Measurements from ENCODE around the gene PEA15.

PEA15 gene

DNA sequence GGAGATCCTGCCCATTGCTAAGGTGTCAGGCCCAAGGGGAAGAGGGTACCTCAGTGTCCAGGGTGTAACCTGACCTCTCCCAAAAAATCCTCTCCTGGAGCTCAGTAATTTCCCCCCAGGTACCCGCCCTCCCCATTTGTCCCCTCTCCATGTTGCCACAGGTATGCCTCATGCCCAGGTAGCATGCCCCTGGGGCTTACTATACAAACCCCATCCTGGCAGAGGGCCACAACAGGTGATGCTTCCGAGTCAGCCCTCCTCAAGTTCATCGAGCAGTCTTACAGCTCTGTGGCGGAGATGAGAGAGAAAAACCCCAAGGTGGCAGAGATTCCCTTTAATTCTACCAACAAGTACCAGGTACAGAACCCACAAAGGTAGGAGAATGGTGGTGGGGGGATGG is 38.1 kb upstream of the PEA15 start:
- no peak for FAIRE-seq
- DNase-seq (ENCODE audit: insufficient read length): no peak
- TF ChIP-seq POLR2AphosphoS5 (IDR thresholded peaks at IDR 0.05; ENCODE audit: low read depth, low read length): no peak
- no peak for TF ChIP-seq TAF1 (IDR thresholded peaks at IDR 0.05; ENCODE audit: borderline replicate concordance, low read depth, low read length)

DNA sequence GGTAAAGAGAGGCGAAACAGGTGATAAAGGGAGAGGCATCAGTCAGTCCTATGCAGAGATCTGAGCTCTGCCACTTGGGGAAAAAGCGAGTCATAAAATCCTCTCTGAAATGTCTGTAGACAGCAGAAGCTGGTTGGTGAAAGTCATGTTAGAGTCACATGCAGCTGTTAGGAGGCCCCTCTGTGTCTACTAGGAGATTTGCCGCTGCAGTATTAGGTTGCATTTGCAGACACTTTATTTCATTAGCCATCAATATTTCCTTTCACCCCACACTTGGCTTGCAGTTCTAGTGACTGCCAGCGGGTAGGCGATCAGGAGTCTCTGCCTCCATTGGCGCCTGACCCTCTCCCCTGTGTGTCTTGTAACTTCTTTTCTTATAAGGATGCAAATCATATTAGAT is 37.6 kb upstream of the PEA15 start:
- no peak for TF ChIP-seq TAF1 (IDR thresholded peaks at IDR 0.05; ENCODE audit: borderline replicate concordance, low read depth, low read length)
- TF ChIP-seq POLR2A (IDR thresholded peaks at IDR 0.05; ENCODE audit: low read depth, low read length): no peak
- DNase-seq (ENCODE audit: insufficient read length) (no peak), FAIRE-seq (no peak)

DNA sequence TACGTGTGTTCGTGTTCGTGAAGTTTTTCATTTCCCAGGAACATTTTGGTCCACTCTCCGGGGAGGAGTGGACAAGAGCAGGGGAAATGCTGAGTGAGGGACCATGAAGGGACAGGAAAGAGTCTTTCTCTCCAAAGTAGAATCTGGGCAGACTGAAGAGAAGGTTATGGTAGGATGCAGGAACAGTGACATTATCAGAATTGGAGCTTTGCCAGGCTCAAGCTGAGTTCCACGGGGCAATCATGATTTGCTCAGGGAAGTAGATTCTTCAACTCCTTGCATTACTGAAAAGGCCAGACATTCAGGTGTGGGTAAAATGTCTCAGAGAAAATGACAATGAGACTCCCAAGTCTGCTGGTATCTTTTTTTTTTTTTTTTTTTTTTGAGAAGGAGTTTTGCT is 37.2 kb upstream of the PEA15 start:
- FAIRE-seq: no peak
- DNase-seq (ENCODE audit: insufficient read length): no peak
- no peak for TF ChIP-seq POLR2AphosphoS5 (IDR thresholded peaks at IDR 0.05; ENCODE audit: low read depth, low read length)
- no peak for TF ChIP-seq POLR2A (IDR thresholded peaks at IDR 0.05; ENCODE audit: low read depth, low read length)
- no peak for TF ChIP-seq TAF1 (IDR thresholded peaks at IDR 0.05; ENCODE audit: borderline replicate concordance, low read depth, low read length)

DNA sequence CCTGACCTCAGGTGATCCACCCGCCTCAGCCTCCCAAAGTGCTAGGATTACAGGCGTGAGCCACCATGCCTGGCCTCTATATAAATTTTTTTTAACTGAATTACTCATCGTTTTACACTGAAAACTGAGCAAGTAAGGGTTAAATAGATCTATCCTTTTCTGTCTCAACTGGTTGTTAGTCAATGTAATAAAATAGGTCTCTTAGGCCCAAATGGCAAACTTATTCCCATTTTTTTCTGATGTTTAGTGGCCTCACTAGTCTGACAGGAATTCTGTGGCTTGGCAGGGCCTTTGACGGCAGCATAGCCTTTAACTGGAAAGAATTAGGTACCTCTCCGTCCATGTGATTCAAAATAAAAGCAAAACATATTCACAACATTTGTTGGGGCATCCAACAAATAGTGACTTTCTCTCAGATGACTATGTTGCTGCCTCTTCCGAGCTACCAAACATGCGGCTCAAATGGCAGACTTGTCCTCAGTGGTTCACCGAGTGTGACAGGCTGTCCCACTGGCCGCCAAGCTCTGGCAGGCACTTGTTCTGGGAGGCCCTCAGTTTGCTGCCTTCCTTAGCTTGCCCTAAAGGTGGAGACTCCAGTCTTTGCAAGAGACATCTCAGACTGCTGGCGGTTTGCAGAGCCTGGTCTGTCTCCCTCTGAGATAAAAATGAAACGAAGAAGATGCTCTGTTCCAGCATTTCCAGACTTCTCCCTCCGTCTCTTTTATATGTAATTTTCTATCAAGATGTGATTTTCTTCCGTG is 36.4 kb upstream of the PEA15 start:
- DNase-seq (ENCODE audit: insufficient read length) (no peak), FAIRE-seq (no peak)
- no peak for TF ChIP-seq POLR2A (IDR thresholded peaks at IDR 0.05; ENCODE audit: low read depth, low read length)
- TF ChIP-seq POLR2AphosphoS5 (IDR thresholded peaks at IDR 0.05; ENCODE audit: low read depth, low read length): no peak
- no peak for TF ChIP-seq TAF1 (IDR thresholded peaks at IDR 0.05; ENCODE audit: borderline replicate concordance, low read depth, low read length)

DNA sequence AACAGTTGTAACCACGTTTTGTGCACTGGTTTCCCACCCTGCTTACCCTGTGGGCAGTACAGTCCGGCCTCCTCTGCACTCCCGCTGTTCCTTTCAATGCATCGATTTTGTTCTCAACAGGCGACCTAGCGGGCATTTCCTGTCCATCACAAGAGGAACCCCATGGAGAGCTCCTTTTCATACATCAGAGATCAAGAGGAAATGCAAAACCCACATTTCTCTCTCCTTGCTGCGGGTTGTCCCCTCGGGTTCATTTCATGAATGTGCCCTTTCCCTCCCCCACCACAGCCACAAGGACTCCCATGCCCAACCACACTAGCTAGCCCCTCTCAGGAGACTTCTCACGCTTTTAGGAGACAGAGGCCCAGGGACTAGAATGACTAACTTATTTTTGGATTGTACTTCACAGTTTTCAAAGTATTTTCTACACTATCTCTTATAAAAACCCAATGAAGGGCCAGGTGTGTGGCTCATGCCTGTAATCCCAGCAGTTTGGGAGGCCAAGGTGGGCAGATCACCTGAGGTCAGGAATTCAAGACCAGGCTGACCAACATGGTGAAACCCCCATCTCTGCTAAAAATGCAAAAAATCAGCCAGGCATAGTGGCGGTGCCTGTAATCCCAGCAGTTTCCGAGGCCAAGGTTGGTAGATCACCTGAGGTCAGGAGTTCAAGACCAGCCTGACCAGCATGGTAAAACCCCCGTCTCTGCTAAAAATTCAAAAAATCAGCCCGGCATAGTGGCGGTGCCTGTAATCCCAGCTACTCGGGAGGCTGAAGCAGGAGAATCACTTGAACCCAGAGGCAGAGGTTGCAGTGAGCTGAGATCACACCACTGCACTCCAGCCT is 35.4 kb upstream of the PEA15 start:
- no peak for TF ChIP-seq POLR2AphosphoS5 (IDR thresholded peaks at IDR 0.05; ENCODE audit: low read depth, low read length)
- no peak for TF ChIP-seq TAF1 (IDR thresholded peaks at IDR 0.05; ENCODE audit: borderline replicate concordance, low read depth, low read length)
- no peak for TF ChIP-seq POLR2A (IDR thresholded peaks at IDR 0.05; ENCODE audit: low read depth, low read length)
- FAIRE-seq (no peak), DNase-seq (ENCODE audit: insufficient read length) (no peak)

DNA sequence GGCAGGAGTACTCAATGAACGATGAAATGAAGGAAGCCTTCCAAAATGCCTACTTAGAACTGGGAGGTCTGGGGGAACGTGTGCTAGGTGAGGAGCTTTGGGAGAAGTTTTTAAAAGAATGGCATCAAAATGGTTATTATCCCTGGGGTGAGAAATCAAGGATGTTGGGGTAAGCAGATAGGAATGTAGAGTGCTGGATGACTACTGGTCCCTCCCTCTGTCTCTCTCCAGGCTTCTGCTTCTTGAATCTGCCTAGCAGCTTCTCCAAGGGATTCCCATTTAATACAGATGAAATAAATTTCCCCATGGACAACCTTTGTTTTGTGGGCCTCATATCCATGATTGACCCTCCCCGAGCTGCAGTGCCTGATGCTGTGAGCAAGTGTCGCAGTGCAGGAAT is 33.8 kb upstream of the PEA15 start:
- TF ChIP-seq TAF1 (IDR thresholded peaks at IDR 0.05; ENCODE audit: borderline replicate concordance, low read depth, low read length) (no peak), POLR2AphosphoS5 (IDR thresholded peaks at IDR 0.05; ENCODE audit: low read depth, low read length) (no peak), POLR2A (IDR thresholded peaks at IDR 0.05; ENCODE audit: low read depth, low read length) (no peak)
- FAIRE-seq: no peak

DNA sequence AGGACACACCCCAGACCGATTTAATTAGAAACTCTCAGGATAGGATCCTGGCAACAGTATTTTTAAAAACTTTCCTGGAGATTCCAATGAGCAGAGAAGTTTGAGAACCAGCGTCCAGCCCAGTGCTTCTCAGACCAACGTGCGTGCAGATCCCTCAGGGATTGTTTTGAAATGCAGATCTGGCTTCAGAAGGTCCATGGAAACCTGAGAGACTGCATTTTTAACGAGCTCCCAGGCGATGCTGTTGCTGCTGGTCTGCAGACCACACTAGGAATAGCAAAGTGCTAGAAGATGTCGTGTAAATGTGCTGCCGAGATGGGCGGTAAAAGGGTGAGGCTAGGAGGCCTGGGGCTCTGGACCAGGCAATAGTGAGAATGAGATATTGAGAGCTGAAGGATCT is 33.2 kb upstream of the PEA15 start:
- TF ChIP-seq POLR2A (IDR thresholded peaks at IDR 0.05; ENCODE audit: low read depth, low read length) (no peak), POLR2AphosphoS5 (IDR thresholded peaks at IDR 0.05; ENCODE audit: low read depth, low read length) (no peak), TAF1 (IDR thresholded peaks at IDR 0.05; ENCODE audit: borderline replicate concordance, low read depth, low read length) (no peak)
- no peak for DNase-seq (ENCODE audit: insufficient read length)

More for the DNA sequence above, 33.8 kb upstream of the PEA15 start:
- DNase-seq (ENCODE audit: insufficient read length): no peak

DNA sequence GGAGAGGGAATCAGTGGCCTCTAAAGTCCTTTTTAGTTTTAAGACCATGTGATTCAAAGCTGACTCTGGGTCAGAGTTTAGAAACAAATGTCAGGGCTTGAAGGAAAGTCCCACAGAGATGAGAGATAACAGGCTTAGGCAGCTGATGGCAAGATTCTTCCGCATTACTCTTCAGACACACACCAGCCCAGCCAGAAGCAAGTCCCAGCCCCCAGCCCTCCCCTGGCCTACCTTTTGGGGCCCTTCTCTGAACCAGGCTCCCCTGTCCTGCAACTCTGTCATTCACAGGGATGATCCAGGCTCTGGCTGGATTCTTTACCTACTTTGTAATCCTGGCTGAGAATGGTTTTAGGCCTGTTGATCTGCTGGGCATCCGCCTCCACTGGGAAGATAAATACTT is 28.0 kb upstream of the PEA15 start:
- DNase-seq (ENCODE audit: insufficient read length): no peak
- FAIRE-seq: no peak
- TF ChIP-seq POLR2AphosphoS5 (IDR thresholded peaks at IDR 0.05; ENCODE audit: low read depth, low read length): no peak
- TF ChIP-seq TAF1 (IDR thresholded peaks at IDR 0.05; ENCODE audit: borderline replicate concordance, low read depth, low read length): no peak

More for the DNA sequence above, 33.2 kb upstream of the PEA15 start:
- FAIRE-seq: no peak

DNA sequence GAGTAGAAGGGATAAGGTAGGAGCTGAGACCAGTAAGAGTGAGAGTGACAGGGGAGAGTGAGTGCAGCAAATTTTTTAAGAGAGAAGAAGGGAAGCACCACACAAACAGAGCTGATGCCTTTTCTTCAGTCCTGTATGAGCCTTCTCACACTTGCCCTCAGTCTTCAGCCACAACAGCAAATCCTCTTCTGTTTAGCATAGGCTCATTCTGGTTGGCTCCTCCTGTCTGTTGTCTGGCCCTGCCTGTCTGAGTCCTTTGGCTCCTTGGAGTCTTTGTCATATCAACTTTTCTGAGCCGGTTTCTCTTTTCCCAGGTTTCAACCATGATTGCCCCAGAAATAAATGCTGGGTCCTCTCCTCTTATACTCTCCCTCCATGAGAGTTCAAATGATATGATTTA is 27.5 kb upstream of the PEA15 start:
- no peak for FAIRE-seq
- TF ChIP-seq TAF1 (IDR thresholded peaks at IDR 0.05; ENCODE audit: borderline replicate concordance, low read depth, low read length): no peak
- TF ChIP-seq POLR2AphosphoS5 (IDR thresholded peaks at IDR 0.05; ENCODE audit: low read depth, low read length): no peak
- no peak for TF ChIP-seq POLR2A (IDR thresholded peaks at IDR 0.05; ENCODE audit: low read depth, low read length)
- no peak for DNase-seq (ENCODE audit: insufficient read length)

DNA sequence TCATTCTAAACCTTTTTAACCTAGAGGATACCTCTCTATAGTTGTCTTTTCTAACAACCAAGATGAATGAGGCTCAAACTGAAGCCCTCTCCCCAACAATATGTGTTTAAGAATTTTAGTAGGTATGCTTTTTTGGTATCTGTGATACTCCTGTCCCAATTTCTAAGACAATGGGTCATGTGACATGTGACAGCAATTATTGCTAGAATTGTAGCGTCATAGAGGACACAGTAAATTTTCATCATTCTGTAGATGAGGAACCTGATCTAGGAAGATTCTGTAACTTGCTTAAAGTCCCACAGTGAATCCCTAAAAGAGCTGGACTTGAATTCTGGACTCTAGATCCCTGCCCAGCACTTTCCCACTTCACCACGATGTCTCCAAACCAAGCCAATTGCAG is 26.5 kb upstream of the PEA15 start:
- no peak for DNase-seq (ENCODE audit: insufficient read length)
- no peak for TF ChIP-seq POLR2AphosphoS5 (IDR thresholded peaks at IDR 0.05; ENCODE audit: low read depth, low read length)
- no peak for TF ChIP-seq TAF1 (IDR thresholded peaks at IDR 0.05; ENCODE audit: borderline replicate concordance, low read depth, low read length)
- no peak for TF ChIP-seq POLR2A (IDR thresholded peaks at IDR 0.05; ENCODE audit: low read depth, low read length)
- FAIRE-seq: no peak

DNA sequence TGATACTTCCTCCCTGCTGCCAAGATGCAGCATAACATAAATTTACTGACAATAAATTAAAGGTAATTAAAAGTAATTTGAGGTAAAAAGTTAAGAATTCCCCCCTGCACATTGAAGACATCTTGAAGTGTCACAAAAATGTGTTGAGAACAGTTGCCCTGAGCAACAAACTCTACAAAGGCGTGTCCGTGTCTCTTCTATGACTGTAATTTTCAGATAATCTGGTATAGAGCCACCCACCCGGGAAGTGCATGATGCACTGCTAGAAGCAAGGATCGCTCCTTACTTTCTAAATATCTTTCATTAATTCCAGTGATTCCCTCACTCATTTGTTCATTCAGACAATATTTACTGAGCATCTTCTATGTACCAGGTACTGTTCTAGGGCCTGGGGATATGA is 25.8 kb upstream of the PEA15 start:
- no peak for FAIRE-seq
- TF ChIP-seq TAF1 (IDR thresholded peaks at IDR 0.05; ENCODE audit: borderline replicate concordance, low read depth, low read length) (no peak), POLR2AphosphoS5 (IDR thresholded peaks at IDR 0.05; ENCODE audit: low read depth, low read length) (no peak), POLR2A (IDR thresholded peaks at IDR 0.05; ENCODE audit: low read depth, low read length) (no peak)
- DNase-seq (ENCODE audit: insufficient read length): no peak

DNA sequence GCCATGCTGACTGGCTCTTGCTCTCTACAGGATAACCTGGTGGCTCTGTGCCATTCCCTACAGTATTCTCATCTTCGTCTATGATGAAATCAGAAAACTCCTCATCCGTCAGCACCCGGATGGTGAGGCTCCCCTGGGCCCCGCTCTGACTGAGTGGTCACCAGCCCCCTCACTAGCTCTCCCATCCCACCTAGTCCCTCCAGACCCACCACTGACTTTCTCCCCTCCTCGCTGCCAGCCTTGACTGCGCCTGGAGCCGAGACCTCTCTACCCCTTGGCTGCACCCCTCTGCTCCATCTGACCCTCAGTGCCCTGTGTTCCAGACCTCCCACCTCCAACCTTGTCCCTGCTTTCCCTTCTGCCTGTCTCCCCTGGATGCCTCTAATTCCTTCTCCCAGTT is 18.9 kb upstream of the PEA15 start:
- TF ChIP-seq POLR2AphosphoS5 (IDR thresholded peaks at IDR 0.05; ENCODE audit: low read depth, low read length) (no peak), POLR2A (IDR thresholded peaks at IDR 0.05; ENCODE audit: low read depth, low read length) (no peak), TAF1 (IDR thresholded peaks at IDR 0.05; ENCODE audit: borderline replicate concordance, low read depth, low read length) (no peak)
- FAIRE-seq: no peak
- DNase-seq (ENCODE audit: insufficient read length): no peak

Data from GM12892 (cell line).